DMS53 treated with DMSO at 0.1 percent for 48 hours (cell line): ENCODE results near the gene PEX11A.

Source experiments
- DNase-seq: peaks from one replicate; lab custom pipeline; 2025; ENCODE audit not compliant: unreplicated experiment; lab: John Stamatoyannopoulos, UW

PEX11A gene

DNA sequence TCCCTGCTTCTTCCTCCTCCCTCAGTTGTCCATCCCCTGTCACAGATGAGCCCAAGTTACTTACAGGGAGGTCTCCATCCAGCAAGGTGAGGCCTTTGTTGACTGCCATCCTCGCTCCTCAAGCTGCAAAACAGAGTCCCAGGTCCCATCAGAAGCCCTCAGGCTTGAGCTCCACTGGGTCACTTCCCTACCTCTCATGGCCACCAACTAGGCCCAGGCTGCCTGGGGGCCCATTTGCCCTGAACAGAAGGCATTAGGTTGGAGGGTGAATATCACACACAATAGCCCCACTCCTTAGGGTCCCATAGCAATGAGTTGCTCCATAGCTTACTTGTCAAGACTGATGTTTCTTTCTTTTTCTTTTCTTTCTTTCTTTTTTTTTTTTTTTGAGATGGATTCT is 13.2 kb downstream of the PEX11A start:
- no peak for DNase-seq

- DNase-seq: no peak
Measured at GRCh38 chr15:89675606-89676005, 14.9 kb downstream of the PEX11A start.

DNA sequence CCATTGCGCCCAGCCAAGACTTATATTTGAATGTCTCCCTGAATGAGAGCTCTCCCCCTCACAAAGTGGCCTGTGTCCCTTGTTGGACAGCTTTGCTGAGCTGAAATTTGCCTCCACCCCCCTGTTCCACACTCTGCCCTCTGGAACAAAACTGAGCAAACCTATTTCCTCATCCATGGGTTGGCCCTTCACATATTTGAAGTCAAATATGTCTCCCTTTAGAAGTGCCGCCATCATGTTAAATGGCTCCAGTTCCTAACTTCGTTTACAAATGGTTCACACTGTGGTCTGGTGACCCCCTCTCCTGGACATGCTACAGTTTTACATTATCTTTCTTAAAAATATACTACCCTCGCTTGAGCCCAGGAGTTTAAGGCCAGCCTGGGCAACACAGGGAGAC is 16.0 kb downstream of the PEX11A start:
- DNase-seq: no peak

DNA sequence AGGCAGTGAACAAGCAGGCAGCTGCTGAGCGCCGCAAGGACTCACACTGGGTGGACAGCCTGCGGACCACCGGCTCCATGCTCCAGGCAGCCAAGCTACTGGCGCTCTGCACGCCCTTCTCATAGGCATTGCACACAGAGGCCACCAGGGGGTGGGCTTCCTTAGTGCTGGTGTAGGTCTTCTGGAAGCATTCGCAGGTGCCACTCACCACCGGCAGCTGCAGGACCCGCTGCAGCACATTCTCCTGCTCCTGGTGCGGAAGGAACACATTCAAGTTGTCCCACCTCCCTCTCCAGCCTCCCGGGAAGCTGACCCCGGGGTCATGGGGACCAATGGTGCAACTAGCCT is 17.4 kb downstream of the PEX11A start:
- no peak for DNase-seq

GRCh38 chr15:89672221-89673164 is 18.1 kb downstream of the PEX11A start:
- no peak for DNase-seq

DNA sequence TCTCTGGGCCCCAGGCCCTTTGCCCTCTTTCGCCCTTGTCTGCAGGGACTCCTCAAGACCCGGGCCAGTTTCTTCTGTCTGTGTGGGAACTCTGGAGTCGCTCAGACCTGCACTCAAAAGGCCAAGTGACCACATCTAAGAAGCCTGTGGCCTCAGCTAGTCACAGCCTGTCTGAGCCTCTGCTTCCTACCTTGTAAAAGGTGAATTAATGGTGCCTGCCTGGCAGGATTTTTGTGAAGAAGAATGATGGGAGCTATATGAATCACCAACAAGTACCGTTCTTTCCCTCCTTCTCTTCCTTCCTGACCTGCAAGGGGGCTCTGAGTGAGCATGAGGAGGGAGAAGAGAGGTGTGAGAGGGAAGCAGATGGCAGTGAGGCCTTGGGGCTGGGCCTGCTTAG is 18.9 kb downstream of the PEX11A start:
- no peak for DNase-seq

GRCh38 chr15:89670971-89671560 is 19.5 kb downstream of the PEX11A start:
- no peak for DNase-seq

- no peak for DNase-seq
Measured at GRCh38 chr15:89669941-89670340, 20.6 kb downstream of the PEX11A start.

DNA sequence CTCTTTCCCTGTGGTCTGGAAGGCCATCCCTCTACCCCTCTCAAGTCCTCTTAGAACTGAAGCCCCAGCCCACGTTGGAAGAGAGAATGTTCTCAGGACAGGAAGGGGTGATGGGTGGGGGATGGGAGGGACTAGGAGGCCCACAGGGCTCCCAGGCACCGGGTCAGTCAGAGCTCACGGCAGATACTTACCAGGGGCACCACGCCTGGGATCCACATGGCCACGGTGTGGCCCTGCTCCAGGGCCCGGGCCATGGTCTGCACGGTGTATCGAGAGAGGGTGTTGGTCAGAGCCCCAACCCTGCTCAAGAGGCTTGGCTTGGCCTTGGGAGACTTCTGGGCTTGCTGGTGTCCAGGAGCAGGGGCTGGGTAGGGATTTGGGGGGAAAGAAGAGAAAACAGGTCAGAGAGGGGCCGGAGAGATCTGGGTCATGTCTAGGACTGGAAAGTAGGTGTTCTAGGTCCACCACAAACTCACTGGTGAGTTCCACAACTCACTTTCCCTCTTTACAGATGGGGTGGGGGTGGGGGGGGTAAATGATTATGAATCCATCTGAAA is 21.2 kb downstream of the PEX11A start:
- DNase-seq: no peak

GRCh38 chr15:89668171-89668570 is 22.4 kb downstream of the PEX11A start:
- no peak for DNase-seq

- no peak for DNase-seq
Measured at GRCh38 chr15:89667706-89667960, 22.9 kb downstream of the PEX11A start.

DNA sequence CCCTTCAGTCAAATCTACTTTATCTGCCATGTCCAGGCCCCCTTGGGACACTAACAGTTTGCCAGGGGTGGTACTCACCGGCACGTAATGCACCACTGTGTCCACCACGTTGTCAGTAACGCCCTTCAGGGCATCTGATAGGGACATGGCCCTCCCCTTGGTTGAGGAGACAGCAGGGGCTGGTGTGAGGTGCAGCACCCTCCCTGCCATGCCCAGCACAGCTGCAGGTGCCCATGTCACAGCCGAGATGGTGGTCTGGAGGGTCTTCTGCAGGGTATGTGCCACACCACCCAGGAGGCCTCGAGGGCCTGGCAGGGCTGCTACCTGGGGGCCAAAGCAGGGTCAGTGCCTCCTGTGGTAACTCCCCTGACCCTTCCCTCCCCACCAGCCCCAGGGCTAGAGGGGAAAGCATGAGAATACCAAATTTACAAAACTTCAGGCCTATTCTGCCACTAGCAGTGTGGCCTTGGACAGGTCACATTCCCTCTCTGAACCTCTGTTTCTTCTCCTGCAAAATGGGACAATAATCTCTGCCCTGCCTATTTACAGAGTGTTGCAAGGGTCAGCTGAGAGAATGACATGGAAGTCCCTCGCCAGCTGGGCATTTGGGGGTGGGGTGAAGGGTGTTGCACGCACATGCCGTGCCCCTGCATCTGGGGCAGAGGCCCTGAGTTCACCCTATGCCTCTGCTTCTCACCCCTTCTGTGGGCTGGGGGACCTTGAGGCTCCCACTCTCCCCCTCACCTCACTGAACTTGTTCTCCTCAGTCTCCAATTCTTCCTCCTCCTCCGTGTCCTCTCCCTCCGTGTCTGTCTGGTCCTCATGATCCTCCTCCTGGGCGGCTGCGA is 23.5 kb downstream of the PEX11A start:
- no peak for DNase-seq

GRCh38 chr15:89666184-89666857 is 24.2 kb downstream of the PEX11A start:
- DNase-seq: no peak

GRCh38 chr15:89665449-89666181 is 24.9 kb downstream of the PEX11A start:
- peak; percentile 4 for DNase-seq

GRCh38 chr15:89664441-89665350 is 25.9 kb downstream of the PEX11A start:
- DNase-seq: peak; percentile 32

GRCh38 chr15:89662893-89663626 is 27.5 kb downstream of the PEX11A start:
- DNase-seq: no peak

GRCh38 chr15:89660556-89660955 is 30.0 kb downstream of the PEX11A start:
- no peak for DNase-seq

GRCh38 chr15:89659295-89659694 is 31.3 kb downstream of the PEX11A start:
- no peak for DNase-seq
